ENCODE measurements around the gene ADAMTS17. TPM values are rescaled to one million over a fixed set of nuclear protein-coding genes. Genes with fewer than 3 reads are reported as not detected.

Gene ADAMTS17
- total RNA-seq, 1 donor from 2014 or later, result 12.4 TPM

GRCh38 chr15:100134089-100134583, 207.6 kb downstream of the ADAMTS17 start:
- DNase-seq, result peak; percentile 31

- no peak for DNase-seq
These were observed 208.8 kb downstream of the ADAMTS17 start for GRCh38 chr15:100133001-100133400.

GRCh38 chr15:100132309-100132708, 209.5 kb downstream of the ADAMTS17 start:
- no peak for DNase-seq

GRCh38 chr15:100131321-100132224, 210.2 kb downstream of the ADAMTS17 start:
- DNase-seq, result peak; percentile 50

DNA sequence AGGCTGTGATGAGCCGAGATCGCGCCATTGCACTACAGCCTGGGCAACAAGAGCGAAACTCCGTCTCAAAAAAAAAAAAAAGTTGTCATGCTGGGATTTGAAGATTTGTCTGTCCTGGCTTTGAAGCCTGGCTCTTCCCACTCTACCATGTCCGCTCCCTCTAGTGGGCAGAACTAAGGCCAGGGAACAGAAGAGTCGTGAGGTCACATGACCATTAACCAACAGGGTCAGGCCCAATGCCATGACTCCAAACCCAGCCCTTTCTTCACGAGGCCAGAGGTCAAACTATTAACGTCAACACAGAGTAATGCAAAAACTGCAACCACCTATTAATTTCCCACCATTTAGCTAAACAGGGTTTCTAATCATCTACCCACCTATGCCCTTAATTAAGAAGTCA, 212.1 kb downstream of the ADAMTS17 start:
- DNase-seq, result no peak

GRCh38 chr15:100125401-100126191, 216.2 kb downstream of the ADAMTS17 start:
- DNase-seq, result peak; percentile 85

DNA sequence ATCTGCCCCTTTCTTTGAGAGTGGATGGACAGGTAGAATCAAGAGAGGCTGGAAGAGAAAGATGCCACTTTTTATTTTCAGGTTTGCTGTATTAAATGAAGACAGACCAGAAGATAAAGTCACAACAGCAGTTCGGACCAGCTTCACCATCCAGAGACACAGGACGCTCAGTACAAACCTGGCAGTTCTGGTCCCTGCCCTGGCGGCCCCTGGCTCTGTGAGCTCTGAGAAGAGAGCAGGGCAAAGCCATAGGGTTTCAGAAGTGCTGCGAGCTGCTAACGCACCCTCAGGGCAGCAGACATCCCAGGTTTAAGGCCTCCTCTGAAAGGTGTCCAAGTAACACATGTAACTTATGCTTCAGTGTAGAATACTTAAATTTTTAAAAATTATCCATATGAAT, 216.8 kb downstream of the ADAMTS17 start:
- DNase-seq, result no peak

DNA sequence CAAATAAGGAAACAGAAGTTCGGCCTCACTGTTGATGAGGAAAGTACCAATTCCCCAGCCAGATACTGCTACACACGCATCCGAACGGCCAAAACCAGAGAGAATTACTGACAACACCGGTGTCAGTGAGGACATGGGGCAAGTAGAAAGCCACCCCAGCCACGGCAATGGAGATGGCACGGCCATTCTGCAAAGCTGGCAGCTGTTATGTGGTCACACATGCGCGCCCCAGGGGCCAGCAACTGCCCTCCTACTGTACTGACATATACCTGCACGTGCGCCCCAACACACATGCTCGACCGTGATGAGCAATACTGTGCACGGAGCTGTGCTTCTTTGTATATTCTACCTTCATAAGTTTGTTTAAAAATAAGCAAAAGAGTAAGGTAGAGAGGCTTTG, 217.4 kb downstream of the ADAMTS17 start:
- DNase-seq, result no peak

DNA sequence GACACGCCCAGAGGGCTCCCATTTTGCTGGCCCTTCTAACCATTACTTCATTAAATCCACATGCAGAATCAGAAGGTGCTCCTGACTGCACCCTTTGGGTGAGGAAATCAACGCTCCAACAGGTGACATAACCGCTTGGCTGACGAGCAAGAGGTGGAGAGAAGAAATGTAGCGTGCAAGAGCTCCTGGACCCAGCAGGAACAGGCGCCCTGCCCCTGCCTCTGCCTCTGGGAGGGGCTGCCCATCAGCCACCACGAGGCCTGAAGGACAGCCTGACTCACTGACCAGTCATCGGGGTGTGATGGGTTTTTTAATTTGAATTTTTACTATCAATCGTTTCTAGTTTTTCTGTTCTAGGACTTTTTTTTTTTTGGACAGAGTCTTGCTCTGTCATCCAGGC, 218.2 kb downstream of the ADAMTS17 start:
- DNase-seq, result no peak

GRCh38 chr15:100121285-100121684, 220.5 kb downstream of the ADAMTS17 start:
- no peak for DNase-seq

- DNase-seq, result no peak
These were observed 221.7 kb downstream of the ADAMTS17 start for GRCh38 chr15:100120111-100120510.

DNA sequence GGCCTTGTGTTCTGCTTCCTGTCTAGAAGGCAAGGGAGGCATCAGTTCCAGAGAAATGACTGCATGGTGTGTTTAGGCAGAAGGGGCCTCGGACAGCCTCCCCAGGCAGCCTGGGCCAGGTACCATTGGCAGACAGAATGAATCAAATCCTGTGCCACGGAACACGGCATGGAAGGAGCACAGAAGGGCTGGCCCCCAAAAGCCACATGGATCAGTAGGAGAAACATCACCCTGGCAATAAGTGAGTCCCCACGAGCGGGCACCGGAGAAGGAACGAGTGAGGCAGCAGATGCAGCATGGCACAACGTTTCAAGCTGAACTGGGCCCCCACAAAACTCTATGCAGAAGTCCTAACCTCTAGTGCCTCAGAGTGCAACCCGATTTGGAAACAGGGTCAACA, 223.2 kb downstream of the ADAMTS17 start:
- DNase-seq, result no peak

DNA sequence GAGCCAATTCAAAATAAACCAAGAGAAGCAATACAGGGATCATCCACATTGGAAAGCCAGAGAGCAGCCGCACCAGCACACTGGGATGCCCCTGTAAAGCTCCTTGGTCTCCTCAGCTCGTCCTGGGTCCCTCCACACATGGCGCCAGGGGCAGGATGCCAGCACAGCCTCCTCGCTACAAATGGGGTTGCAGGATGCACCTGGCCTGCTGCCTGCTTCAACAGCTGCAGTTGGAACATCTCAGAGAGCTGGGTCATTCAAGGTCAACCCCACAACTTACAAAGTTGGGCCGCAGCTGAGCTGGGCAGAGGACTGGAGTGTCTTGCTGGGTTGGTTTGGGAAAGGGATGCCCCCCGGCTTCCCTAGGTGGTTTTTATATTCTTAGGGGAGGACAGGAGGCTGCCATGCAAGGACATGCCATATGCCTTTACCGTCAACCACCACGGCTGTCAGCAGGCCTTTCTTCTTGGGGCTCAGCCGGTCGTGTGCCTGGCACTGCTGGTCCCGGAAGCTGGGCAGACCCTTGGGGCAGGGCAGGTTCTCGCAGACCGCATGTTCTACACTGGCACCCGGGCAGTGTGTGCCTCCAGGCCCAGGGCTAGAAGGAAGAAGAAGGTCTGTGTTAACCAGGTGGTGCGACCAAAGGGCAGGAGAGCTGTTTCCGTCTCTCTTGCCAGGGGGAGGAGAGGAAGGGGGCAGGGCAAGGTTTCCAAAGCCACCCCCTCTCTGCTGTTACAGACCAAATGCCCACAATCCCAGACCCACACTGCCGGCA, 225.2 kb downstream of the ADAMTS17 start:
- peak; percentile 89 for DNase-seq

DNA sequence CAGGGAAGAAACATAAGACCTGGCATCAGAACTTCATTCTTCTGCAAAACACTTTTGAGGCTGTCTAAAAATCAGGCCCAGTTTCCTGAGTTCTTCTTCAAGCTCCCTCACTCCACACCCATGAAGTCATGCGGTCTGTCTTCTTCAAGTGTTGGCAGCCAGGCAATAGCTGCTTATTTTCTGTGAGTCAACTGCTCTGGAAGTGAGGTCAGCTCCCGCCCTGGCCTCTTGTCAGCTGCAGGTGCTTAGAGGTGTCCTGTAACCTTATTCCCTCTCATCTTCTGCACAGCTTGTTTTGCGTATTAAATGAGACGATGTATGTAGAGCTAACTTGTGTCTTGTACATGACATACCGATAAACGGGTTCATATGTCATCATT, 226.1 kb downstream of the ADAMTS17 start:
- peak; percentile 56 for DNase-seq

- DNase-seq, result no peak
These were observed 226.6 kb downstream of the ADAMTS17 start for GRCh38 chr15:100115066-100115710.

GRCh38 chr15:100114571-100114970, 227.2 kb downstream of the ADAMTS17 start:
- DNase-seq, result peak; percentile 44

DNA sequence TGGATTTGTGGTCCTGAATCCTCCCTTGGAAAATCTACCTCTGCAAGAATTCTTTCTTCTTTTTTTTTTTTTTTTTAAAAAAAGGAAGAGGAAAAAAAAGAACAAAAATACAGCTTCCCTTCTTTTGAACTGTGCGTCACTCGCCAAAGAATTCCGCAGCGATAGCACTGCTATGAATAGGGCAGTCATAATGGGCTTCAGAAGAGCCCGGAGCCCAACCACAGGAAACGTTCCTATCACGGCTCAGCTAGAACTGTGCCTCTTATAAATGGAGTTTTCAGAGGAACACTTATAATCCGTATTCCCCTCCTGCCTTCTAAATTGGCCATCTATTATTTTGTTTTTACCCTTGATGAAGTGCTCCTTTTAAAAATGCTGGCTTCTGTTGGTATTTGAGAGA, 227.7 kb downstream of the ADAMTS17 start:
- peak; percentile 81 for DNase-seq

- no peak for DNase-seq
These were observed 228.3 kb downstream of the ADAMTS17 start for GRCh38 chr15:100113351-100114080.

DNA sequence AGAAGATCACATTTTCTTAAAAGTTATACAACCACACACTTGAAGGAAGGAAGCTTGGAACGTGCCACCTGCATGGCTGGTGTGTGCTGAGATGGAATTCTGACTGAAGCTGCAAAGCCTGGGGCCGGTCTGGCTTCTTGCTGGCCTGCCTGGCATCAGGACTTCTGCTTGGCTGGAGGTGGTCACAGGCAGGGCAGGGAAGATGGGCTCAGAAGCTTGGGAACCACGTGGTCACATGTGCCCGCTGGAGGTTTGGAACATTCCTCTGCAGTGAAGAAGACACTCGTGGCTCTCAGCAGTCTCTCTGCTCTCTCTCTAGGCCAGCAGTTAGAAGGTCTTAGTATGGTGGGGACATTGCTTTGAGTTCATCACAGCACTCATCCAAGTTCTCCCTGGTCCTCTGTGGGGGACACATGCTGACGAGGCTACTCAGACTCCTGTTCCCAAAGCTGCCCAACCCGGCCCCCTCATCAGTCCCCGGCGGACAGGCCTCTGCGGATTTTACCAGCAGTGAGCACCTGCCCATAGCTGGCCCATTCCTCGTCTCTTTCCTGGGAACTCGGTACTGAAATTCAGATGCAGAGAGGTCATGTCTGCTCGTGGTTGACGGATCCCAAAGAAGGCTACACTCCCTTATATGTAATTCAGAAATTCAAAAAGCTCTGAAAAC, 229.0 kb downstream of the ADAMTS17 start:
- no peak for DNase-seq

DNA sequence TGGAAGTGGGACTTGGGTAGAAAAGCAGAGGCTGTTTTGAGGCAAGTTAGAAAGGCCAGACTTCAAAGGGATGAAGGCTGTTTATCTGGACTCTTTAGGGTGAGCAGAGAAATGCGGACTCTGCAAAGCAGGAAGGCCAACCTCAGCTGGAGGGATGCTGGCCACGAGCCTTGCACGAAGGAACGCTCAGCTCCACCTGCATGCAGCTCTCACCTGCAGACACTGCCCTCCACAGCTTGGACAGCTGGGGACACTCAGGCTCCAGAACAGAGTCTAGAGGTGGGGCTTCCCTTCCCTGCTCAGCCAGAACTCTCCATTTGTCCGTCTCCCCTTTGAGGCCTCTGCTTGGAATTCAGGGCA, 229.7 kb downstream of the ADAMTS17 start:
- no peak for DNase-seq

Measured in tongue (tissue), 2 donors.